HCT116 (cell line): ENCODE measurements around the gene RALB. TPM values are rescaled to one million over a fixed set of nuclear protein-coding genes. Genes with fewer than 3 reads are reported as not detected.

Source experiments
- ATAC-seq: fragments of 200-7000 bp; cut with Tn5 transposase; 2 replicates; pipeline ENCODE4 v1.9.1; 2020; ENCODE audit warnings: mild to moderate bottlenecking, moderate library complexity
- BruUV-seq: library from RNA; stranded (reverse); fragments of 400-500 nt; replicated peaks from 2 replicates; lab custom pipeline; 2021; lab: Mats Ljungman, UMichigan
- CTCF ChIA-PET: fragments of 300-600 bp; sonication (Branson Sonifier 250); formaldehyde crosslinking; loops from one replicate; lab custom pipeline; 2021; ENCODE audit warnings: antibody characterized with exemption; lab: Charles Lee
- POLR2A ChIA-PET: fragments of 300-600, 350-600 bp; sonication (Branson Sonifier 250); formaldehyde crosslinking; loops from one replicate; lab custom pipeline; 2021; ENCODE audit warnings: antibody characterized with exemption; lab: Charles Lee
- RAD21 ChIA-PET, 2 experiments: fragments of 300-600 bp; sonication (Branson Sonifier 250); formaldehyde crosslinking; loops; one replicate each; lab custom pipeline; 2023; ENCODE audit warnings: low total read pairs in 2 of 2; ENCODE audit not compliant: uncharacterized antibody in 2 of 2, unreplicated experiment in 2 of 2, low non-redundant PET in 1 of 2; lab: Charles Lee
- DNase-seq: peaks from one replicate; pipeline ENCODE4 v3.0.0-alpha.2; 2010; ENCODE audit warnings: low read depth, low spot score
- H2AFZ ChIP-seq: fragments of 200-600 bp; shearing (Covaris generic), sonication (generic); 2 replicates; pipeline ENCODE4 v1.6.1; 2017; ENCODE audit warnings: low read depth, mixed run types, mixed read lengths, antibody characterized with exemption, low read length; ENCODE audit not compliant: poor library complexity, severe bottlenecking
- H3K27ac ChIP-seq: 2 replicates; pipeline ENCODE4 v1.5.1; 2012; ENCODE audit warnings: low read depth, low read length
- H3K27me3 ChIP-seq: fragments of 200-600 bp; sonication (generic); 2 replicates; pipeline ENCODE4 v1.6.1; 2016; ENCODE audit warnings: mixed run types, low read length, mixed read lengths; ENCODE audit not compliant: insufficient read depth
- H3K36me3 ChIP-seq, 2 experiments: fragments of 200-500 bp in 1 of 2; fragments of 200-600 bp in 1 of 2; sonication (Bioruptor generic) in 1 of 2; sonication (generic) in 1 of 2; 2 replicates each; pipeline versions ENCODE4 v1.5.1 to v1.6.1; 2014 to 2016; ENCODE audit warnings: low read length in 2 of 2, inconsistent platforms in 1 of 2, mixed read lengths in 1 of 2, mixed run types in 1 of 2; ENCODE audit not compliant: insufficient read depth in 2 of 2, control insufficient read depth in 1 of 2
- H3K4me1 ChIP-seq, 2 experiments: fragments of 200-600 bp in 1 of 2; sonication (generic) in 1 of 2; 2 replicates each; pipeline versions ENCODE4 v1.5.1 to v1.6.1; 2012 to 2017; ENCODE audit warnings: low read length in 2 of 2, inconsistent platforms in 1 of 2, mild to moderate bottlenecking in 1 of 2, mixed read lengths in 1 of 2, mixed run types in 1 of 2, moderate library complexity in 1 of 2; ENCODE audit not compliant: insufficient read depth in 2 of 2, control insufficient read depth in 1 of 2
- H3K4me2 ChIP-seq: fragments of 200-600 bp; sonication (generic); 2 replicates; pipeline ENCODE4 v1.6.1; 2017; ENCODE audit warnings: mixed run types, low read length, mixed read lengths
- H3K4me3 ChIP-seq, 2 experiments: fragments of 200-600 bp in 1 of 2; sonication (generic) in 1 of 2; replicated peaks in 1 of 2; 2 replicates each; pipeline ENCODE4 v1.5.1; 2011 to 2016; ENCODE audit warnings: low read length in 2 of 2, control low read depth in 1 of 2, low read depth in 1 of 2, mild to moderate bottlenecking in 1 of 2, mixed read lengths in 1 of 2, mixed run types in 1 of 2
- H3K79me2 ChIP-seq: fragments of 200-600 bp; sonication (generic); 2 replicates; pipeline ENCODE4 v1.6.1; 2017; ENCODE audit warnings: mild to moderate bottlenecking, mixed run types, low read length, moderate library complexity, mixed read lengths; ENCODE audit not compliant: insufficient read depth
- H3K9ac ChIP-seq: fragments of 200-600 bp; sonication (generic); 2 replicates; pipeline ENCODE4 v1.6.1; 2016; ENCODE audit warnings: low read length, mixed read lengths
- H3K9me2 ChIP-seq: fragments of 200-600 bp; sonication (generic), shearing (Covaris generic); 2 replicates; pipeline ENCODE4 v1.6.1; 2017; ENCODE audit warnings: mixed run types, mild to moderate bottlenecking, moderate library complexity; ENCODE audit not compliant: insufficient read depth
- H3K9me3 ChIP-seq, 2 experiments: fragments of 200-500 bp in 1 of 2; fragments of 200-600 bp in 1 of 2; sonication (Bioruptor generic) in 1 of 2; sonication (generic) in 1 of 2; 2 replicates each; pipeline ENCODE4 v1.6.1; 2014 to 2017; ENCODE audit warnings: low read length in 2 of 2, mixed read lengths in 2 of 2, inconsistent platforms in 1 of 2, low read depth in 1 of 2, mild to moderate bottlenecking in 1 of 2, mixed run types in 1 of 2, moderate library complexity in 1 of 2; ENCODE audit not compliant: control insufficient read depth in 1 of 2, insufficient read depth in 1 of 2
- H4K20me1 ChIP-seq: fragments of 200-600 bp; sonication (generic), shearing (Covaris generic); 2 replicates; pipeline ENCODE4 v1.6.1; 2017; ENCODE audit warnings: mixed run types, mild to moderate bottlenecking, moderate library complexity; ENCODE audit not compliant: insufficient read depth
- ATF3 ChIP-seq: IDR thresholded peaks from 2 replicates; pipeline ENCODE4 v1.6.1; 2012
- CTCF ChIP-seq, 3 experiments: fragments of 200-600 bp in 1 of 3; sonication (generic) in 1 of 3; IDR thresholded peaks in 2 of 3; conservative IDR thresholded peaks in 1 of 3; 2 replicates each; pipeline ENCODE4 v1.5.1; 2012 to 2017; ENCODE audit warnings: low read depth in 2 of 3, low read length in 2 of 3, antibody characterized with exemption in 1 of 3, borderline replicate concordance in 1 of 3, control low read depth in 1 of 3, mild to moderate bottlenecking in 1 of 3, mixed read lengths in 1 of 3, mixed run types in 1 of 3, moderate library complexity in 1 of 3; ENCODE audit not compliant: insufficient read depth in 1 of 3
- EGR1 ChIP-seq: IDR thresholded peaks from 2 replicates; pipeline ENCODE4 v1.6.1; 2012; ENCODE audit warnings: low read depth
- POLR2A ChIP-seq: IDR thresholded peaks from 2 replicates; pipeline ENCODE4 v1.7.0; 2011; ENCODE audit warnings: borderline replicate concordance; ENCODE audit not compliant: insufficient read depth, insufficient read length; ENCODE audit errors: extremely low read depth
- RAD21 ChIP-seq: IDR thresholded peaks from 2 replicates; pipeline ENCODE4 v1.6.1; 2012; ENCODE audit warnings: low read depth, mild to moderate bottlenecking
- SP1 ChIP-seq: IDR thresholded peaks from 2 replicates; pipeline ENCODE4 v1.6.1; 2012; ENCODE audit warnings: low read depth
- ZBTB33 ChIP-seq: IDR thresholded peaks from 2 replicates; pipeline ENCODE4 v1.6.1; 2011; ENCODE audit warnings: mild to moderate bottlenecking, low read length, moderate library complexity; ENCODE audit not compliant: insufficient replicate concordance; ENCODE audit errors: extremely low read depth
- intact Hi-C: fragments of 100-400 bp; cut with micrococcal nuclease; formaldehyde crosslinking; loops from 2 replicates; pipeline ENCODE4 v1.10.0; 2022
- total RNA-seq: library from RNA; stranded (reverse); gene quantifications from one replicate; pipeline ENCODE4 v1.2.1, GENCODE V29; 2021; ENCODE audit not compliant: unreplicated experiment

RALB gene
- total RNA-seq, 1 experiment from 2014 or later: 42.8 TPM

- no peak for TF ChIP-seq POLR2A
Measured at GRCh38 chr2:120303177-120303576, 50.5 kb downstream of the RALB start (continued).

- POLR2A ChIA-PET: no interaction called here
- no TSS peak for BruUV-seq
- no peak overlapping the region for H3K9ac ChIP-seq
- ATAC-seq (peak; percentile 85), DNase-seq (no peak)
- H3K27me3 ChIP-seq: no peaks in the 10 kb centered on the region
- H3K4me3 ChIP-seq: no peak overlapping the region
- CTCF ChIA-PET: no interaction called here
- H3K4me2 ChIP-seq: no peak overlapping the region
- intact Hi-C loops: no loop called here
- no peak overlapping the region for H2AFZ ChIP-seq
- H3K9me3 ChIP-seq: no peaks in the 10 kb centered on the region
- RAD21 ChIA-PET: no interaction called here
- H3K9me2 ChIP-seq: no peaks in the 10 kb centered on the region
- H4K20me1 ChIP-seq: no peaks in the 10 kb centered on the region
- H3K36me3 ChIP-seq: no peaks in the 10 kb centered on the region
- TF ChIP-seq ATF3: no peak
- TF ChIP-seq RAD21: peak; percentile 47; the same call in 1 of the 2 replicates
- TF ChIP-seq SP1: no peak
- no peak for TF ChIP-seq EGR1
- no peak for TF ChIP-seq ZBTB33
- peak; percentile 20 to 46 (median 44); a peak in 5 of 6 replicates for TF ChIP-seq CTCF (IDR thresholded peaks at IDR 0.05 in 2 of 3, conservative IDR thresholded peaks at IDR 0.05 in 1 of 3; ENCODE audit: borderline replicate concordance in 1 of 3, insufficient read depth in 1 of 3, low read depth in 2 of 3, low read length in 2 of 3)
- no peak overlapping the region for H3K27ac ChIP-seq
- no peaks in the 10 kb centered on the region for H3K4me1 ChIP-seq
- no peaks in the 10 kb centered on the region for H3K79me2 ChIP-seq
Measured at GRCh38 chr2:120305296-120305695, 52.6 kb downstream of the RALB start.
